EL (cell line): Measurements from ENCODE around the gene SHISA7.

Experiments used
- DNase-seq: peaks from one replicate; pipeline ENCODE4 v3.0.0-alpha.2; 2016

The SHISA7 gene

DNA sequence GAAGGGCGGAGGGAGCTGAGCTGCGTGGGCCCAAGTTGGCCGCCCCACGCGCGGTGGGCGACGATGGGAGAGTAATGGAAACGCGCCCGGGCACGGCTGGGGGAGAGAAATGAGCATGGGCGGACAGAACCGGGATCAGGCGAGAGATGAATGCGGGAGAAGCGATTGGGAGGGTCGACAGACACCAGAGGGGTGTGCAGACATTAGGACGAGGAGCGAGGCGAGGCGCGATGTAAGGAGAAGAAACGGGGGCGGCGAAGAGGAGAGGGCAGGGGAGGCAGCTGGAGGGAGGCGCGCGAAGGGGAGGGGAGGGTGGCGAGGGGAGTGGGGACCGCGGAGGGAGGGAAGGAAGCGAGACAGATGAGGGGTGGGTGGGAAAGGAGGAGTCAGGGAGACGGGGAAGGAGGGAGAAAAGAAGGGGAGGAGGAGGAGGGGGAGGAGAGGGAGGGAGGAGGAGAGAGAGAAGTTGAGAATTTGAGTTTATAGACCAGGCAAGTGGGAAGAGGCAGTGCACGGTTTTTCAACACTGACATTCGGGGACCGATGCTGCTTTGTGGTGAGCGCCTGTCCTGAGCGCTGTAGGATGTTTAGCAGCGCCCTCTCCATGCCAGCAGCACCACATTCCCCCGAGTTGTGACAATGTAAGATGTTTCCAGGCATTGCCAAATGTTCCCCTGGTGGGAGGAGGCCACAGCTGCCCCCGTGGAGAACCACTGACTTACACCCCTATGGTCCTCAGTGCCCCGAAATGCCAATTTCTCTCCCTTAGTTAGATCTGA, at the start of gene SHISA7:
Gene SHISA7, minus strand, starts transcription at position 256 of the 779 bp plus-strand sequence. CDS start 437 bp downstream, outside the sequence.
- DNase-seq = no peak

DNA sequence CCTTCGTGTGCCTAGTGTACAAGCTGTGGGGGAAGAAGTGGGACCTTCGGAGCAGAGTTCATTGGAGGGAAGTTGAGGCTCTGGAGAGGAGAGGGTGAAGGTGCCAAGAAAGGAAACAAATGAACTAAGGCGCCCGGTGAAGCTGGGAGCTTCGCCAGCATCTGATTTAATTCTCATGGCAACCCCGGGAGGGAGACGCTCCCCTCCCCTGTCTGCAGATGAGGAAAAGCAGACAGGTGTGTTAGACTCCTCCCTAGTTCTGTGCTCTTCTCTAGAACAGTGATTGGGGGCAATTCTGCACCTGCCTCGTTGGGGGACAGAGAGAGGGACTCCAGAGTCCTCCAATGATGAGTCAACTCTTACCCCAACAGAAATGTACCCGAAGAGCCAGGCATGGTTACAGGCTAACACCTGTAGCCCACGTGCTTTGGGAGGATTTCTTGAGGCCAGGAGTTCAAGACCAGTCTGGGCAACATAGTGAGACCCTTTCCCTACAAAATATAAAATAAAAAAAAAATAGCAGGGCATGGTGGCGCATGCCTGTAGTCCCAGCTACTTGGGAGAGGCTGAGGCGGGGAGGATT, 49.4 kb upstream of the SHISA7 start:
- DNase-seq = no peak

DNA sequence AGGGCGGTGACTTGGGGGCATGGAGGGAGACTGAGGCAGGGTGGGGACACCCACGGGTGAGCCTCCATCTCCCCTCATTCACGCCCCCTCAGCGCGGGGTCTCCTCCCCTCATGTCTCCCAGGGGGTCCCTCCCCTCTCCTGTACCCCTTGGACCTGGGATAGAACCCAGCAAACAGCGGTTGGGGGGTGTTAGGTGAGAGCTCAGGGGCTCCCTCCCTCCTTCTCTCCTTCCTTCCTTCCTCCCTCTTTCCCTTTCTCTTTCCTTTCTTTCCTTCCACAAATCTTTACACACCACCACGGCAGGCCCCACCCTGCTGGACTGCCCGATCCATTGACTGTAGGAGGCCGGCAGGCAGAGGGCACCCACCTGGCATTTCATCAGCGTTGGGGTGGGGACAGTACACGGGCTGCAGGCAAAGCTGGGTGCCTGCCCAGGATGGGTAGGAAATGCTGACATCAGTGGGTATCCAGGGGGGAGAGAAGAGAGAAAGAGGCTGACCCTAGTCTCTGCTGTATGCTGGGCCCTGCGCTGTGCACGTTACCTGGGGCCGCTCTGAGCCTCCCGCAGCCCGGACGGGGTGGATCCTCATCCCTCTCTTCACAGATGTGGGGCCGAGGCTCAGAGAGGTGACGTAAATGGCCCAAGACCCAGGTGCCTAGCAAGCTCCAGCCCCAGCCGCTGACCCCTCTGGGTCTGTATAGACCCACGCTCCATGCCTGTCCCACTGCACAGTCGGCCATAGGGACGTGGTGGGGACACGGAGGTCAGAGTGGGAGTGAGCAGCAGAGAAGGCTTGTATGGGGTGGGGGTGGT, 48.7 kb upstream of the SHISA7 start:
- DNase-seq = no peak

GRCh38 chr19:55490478-55491432, 47.7 kb upstream of the SHISA7 start:
- DNase-seq = no peak

DNA sequence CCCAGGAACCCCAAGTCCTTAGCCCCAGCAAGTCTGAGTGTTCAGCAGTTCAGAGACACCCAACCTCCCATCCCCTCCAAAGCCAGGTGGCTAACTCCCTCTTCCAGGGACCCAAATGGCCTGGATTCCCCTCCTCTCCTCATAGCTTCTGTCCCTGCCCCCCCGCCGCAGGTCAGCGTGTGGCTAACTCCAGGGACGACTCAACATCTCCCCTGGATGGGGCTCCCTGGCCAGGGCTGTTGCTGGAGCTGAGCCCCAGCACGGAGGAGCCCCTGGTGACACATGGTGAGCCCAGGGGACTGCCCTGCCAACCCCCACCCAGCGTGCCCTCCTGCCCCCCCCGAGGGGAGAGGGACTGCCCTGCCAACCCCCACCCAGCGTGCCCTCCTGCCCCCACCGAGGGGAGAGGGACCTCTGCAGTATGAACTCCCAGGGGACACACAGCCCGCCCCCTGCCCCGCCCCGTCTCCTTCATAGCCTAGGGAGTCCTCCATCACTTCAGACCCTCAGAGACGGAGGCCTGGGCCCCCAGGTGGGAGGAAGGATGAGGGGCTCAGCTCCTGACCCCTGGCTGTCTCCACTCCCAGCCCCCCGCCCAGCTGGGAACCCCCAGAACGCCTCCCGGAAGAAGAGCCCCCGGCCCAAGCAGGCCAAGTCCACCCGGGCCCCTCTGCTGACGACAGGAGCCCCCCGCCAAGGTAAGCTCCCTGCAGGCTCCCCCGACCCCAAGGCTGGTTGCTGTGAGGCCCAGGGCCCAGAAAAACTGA, 46.8 kb upstream of the SHISA7 start:
- no peak for DNase-seq

DNA sequence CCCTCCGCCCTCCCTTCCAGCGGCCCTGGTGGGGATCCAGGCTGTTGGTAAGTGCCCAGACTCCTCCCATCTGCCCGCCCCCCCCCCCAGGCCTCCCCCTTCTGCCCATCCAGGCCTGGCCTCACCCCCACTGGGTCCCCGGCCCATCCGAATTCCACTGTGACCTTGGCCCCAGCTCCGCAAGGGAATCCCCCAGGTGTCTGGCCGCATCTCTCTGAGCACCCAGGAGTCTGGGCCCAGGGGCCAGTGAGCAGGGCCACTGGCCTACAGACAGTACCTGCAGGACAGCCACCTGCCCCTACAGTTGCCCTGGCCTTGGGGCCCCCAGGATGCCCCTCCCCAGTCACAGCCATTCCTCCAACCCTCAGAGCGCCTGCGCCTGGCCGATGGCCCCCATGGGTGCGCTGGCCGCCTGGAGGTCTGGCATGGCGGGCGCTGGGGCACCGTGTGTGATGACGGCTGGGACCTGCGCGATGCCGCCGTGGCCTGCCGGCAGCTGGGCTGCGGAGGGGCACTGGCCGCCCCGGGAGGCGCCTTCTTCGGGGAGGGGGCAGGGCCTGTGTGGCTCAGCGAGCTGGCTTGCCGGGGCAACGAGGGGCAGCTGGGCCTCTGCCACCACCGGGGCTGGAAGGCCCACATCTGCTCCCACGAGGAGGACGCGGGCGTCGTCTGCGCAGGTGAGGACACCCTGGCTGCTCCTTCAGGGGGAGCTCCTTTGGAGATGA, 46.0 kb upstream of the SHISA7 start:
- DNase-seq = no peak

DNA sequence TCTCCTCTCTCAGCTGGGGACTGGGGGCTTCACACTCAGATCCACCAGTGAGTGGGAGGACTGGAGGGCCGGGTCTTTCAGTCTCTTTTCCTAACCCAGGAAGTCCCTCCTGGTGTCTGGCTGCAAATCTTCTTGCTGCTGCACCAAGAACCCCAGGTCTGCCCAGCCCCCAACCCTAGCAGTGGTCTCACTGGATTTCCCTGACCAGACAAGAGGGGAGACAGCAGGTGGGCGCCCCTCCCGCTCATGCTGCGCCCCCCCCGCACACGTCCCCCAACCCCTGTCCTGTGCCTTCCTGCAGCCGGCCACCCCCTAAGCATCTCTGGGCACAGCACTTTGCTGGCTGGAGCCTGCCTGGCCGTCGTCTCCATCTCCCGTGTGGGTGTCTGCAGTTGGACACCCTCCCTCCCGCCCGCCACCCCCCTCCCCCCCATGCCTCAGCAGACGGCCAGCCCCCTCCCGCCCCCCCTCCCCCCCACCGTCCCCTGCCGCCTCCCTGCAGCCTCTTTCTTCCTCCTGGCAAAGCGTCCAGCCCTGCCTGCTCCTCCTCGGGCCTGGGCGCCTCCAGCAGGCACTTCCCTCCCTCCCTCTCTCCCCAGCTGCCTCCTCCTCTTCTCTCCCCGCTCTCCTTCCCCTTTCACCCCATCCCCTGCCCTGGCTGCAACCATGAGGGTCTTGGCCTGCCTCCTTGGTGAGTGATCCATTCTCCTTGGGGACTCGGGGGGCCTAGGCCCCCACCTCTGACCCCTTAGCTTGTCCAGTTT, 45.0 kb upstream of the SHISA7 start, which contains the start of gene SSC5D:
Gene SSC5D, plus strand, starts transcription at position 513 of the 764 bp plus-strand sequence. Its CDS starts 154 bp downstream, at position 667.
- peak; percentile 56 for DNase-seq

DNA sequence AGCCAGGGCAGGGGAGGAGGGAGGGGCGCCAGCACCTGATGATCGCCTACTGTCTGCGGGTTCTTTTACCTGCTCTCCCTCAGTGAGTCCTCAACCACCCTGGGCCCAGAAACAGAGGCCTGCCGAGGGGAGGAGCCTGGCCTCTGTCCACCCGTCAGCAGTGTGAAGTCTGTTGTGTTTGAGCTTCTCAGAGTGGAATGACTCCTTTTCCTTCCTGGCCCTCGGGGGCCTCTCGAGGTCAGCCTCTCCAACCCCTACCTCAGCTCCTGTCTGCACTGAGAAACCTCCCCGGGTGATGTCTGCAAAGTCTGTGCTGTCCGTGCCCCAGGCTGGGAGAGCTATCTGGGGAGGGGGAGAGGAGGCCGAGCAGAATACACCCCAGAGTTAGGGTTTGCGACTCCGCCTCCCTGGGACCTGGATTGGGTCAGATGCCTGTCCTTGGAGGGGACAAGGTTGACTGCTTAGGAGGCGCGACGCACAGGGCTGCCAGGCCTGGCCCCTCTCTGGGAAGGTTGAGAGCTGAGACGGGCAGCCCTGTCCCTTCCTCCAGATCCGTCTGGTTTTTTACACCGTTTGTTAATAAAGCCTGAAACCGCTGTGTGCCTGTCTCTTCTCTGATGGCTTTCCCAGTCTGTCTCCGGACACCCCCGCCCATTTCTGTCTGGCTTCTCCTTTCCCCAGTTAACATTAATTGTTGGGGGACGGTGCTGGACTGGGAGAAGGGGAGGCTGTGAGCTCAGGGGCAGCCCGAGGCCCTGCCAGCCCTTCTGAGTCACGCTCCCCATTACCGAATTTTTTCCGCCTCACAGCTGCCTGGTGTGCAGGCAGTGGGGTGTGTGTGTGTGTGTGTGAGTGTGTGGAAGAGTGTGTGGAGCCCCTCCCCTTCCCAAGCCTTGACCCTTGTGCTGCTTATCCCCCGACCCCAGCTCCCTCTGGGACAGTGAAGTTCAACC, 44.1 kb upstream of the SHISA7 start:
- DNase-seq = peak; percentile 95

GRCh38 chr19:55486043-55486970, 43.2 kb upstream of the SHISA7 start:
- DNase-seq = no peak

- DNase-seq = no peak
Measured at GRCh38 chr19:55485439-55486011, 42.4 kb upstream of the SHISA7 start.

DNA sequence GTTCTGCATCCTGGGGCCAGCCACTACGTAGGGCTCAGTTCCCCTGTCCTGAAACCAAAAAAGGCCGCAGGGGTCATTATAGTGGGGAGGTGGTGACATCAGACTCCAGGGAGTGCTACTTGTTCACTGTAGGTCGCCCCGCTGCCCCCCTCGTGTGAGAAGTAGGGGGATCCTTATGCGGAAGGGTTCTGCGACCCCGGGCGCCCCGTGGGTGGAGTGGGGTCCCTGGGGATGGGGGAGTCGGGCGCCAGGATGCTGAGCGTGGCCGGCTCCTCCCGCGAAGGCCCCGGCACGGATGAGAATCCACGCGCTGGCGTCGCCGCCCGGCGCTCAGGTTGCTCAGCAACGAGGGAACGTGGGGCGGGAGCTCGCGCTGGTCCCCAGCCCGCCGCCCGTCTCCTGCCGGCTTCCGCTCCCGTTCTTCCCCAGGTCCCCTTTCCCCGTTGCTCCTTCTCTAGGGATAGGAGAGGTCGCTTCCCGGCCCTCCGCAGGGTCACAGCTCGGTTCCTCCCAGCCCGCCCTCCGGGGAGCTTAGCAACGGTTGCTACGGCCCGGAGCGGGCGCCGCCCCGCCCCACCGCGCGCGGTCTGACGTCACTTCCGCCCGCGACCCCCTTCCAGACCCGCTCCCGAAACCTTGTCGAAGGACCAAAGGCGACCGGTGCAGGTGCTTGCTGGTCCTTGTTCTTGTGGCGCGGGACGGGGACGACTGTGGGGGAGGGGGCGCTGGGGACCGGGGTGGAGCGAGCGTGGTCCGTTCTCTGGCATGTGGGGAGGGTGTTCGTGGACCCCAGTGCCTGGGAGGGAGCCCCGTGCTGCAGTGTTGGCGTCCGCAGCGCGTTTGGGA, 41.7 kb upstream of the SHISA7 start, which contains the start of gene NAT14:
Gene NAT14, plus strand, starts transcription at position 596 of the 846 bp plus-strand sequence. CDS start 521 bp downstream, outside the sequence.
- DNase-seq = peak; percentile 67

GRCh38 chr19:55483706-55484592, 40.8 kb upstream of the SHISA7 start:
- DNase-seq = no peak

DNA sequence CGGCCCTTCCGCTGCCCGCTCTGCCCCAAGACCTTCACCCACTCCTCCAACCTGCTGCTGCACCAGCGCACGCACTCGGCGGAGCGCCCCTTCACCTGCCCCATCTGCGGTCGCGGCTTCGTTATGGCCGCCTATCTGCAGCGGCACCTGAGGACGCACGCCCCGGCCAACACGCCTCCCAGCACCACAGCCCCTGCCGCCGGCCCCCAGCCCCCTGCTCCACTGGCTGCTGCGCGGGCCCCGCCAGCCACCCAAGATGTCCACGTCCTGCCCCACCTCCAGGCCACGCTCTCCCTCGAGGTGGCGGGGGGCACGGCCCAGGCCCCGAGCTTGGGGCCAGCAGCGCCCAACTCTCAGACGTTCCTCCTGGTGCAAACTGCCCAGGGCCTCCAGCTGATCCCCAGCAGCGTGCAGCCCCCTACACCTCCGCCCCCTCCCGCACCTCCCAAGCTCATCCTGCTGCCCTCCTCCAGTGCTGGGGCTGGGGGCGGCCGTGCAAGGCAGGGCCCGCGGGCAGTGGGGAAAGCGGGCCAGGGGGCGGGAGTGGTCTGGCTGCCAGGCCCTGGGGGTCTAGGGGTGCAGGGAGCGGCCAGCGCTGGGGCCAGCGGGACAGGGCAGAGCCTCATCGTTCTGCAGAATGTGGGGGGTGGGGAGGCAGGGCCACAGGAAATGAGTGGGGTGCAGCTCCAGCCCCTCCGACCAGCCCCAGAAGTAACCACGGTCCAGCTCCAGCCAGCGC, 40.0 kb upstream of the SHISA7 start:
- no peak for DNase-seq
